H1 (cell line): ENCODE results near the gene IKZF5. TPM values are rescaled to one million over a fixed set of nuclear protein-coding genes. Genes with fewer than 3 reads are reported as not detected.

ENCODE experiments used
- CTCF ChIA-PET: fragments of 300-600 bp; sonication (Branson Sonifier 250); formaldehyde crosslinking; loops from one replicate; lab custom pipeline; 2021; ENCODE audit not compliant: partially characterized antibody; lab: Charles Lee
- POLR2A ChIA-PET: fragments of 300-600 bp; sonication (Branson Sonifier 250); formaldehyde crosslinking; loops from one replicate; lab custom pipeline; 2021; ENCODE audit warnings: inconsistent platforms; ENCODE audit not compliant: partially characterized antibody; lab: Charles Lee
- DNase-seq, 2 experiments: peaks; one replicate each; pipeline versions ENCODE4 v3.0.0 to v3.0.0-alpha.2; 2010 to 2022; ENCODE audit warnings: low spot score in 2 of 2, low read depth in 1 of 2, mixed read lengths in 1 of 2
- FAIRE-seq: peaks from 2 replicates; lab custom pipeline; 2011; peaks lifted over from hg19 to GRCh38; lab: Jason Lieb, UNC
- H2AFZ ChIP-seq: 2 replicates; pipeline ENCODE4 v1.8.1; 2012; ENCODE audit warnings: low read length, inconsistent platforms
- H2AK5ac ChIP-seq: 2 replicates; pipeline ENCODE4 v1.6.1; 2013; ENCODE audit warnings: low read depth, low read length
- H2BK120ac ChIP-seq: replicated peaks from 2 replicates; pipeline ENCODE3; 2013; ENCODE audit warnings: low read depth, low read length, inconsistent platforms
- H2BK12ac ChIP-seq: 2 replicates; pipeline ENCODE4 v1.6.1; 2013; ENCODE audit warnings: low read depth, low read length
- H2BK15ac ChIP-seq: 2 replicates; pipeline ENCODE4 v1.6.1; 2013; ENCODE audit warnings: low read length
- H2BK20ac ChIP-seq: 2 replicates; pipeline ENCODE4 v1.6.1; 2013; ENCODE audit warnings: low read length
- H2BK5ac ChIP-seq: 2 replicates; pipeline ENCODE4 v1.6.1; 2013; ENCODE audit warnings: low read depth, low read length
- H3K14ac ChIP-seq: 2 replicates; pipeline ENCODE4 v1.6.1; 2013; ENCODE audit warnings: inconsistent platforms; ENCODE audit not compliant: insufficient read length
- H3K18ac ChIP-seq: 2 replicates; pipeline ENCODE4 v1.6.1; 2013; ENCODE audit warnings: low read length; ENCODE audit errors: extremely low read depth
- H3K23ac ChIP-seq: 2 replicates; pipeline ENCODE4 v1.6.1; 2013; ENCODE audit warnings: inconsistent platforms; ENCODE audit not compliant: insufficient read length
- H3K23me2 ChIP-seq: 2 replicates; pipeline ENCODE4 v1.6.1; 2013; ENCODE audit warnings: low read depth, low read length
- H3K27ac ChIP-seq: 2 replicates; pipeline ENCODE4 v1.6.1; 2011; ENCODE audit warnings: low read depth, low read length, inconsistent platforms
- H3K27me3 ChIP-seq, 4 experiments: replicated peaks in 1 of 4; 1 replicate in 1 of 4; 2 replicates in 3 of 4; pipeline versions ENCODE4 v1.6.1 to v1.8.1; 2011 to 2013; ENCODE audit warnings: low read length in 3 of 4, mild to moderate bottlenecking in 3 of 4, inconsistent platforms in 2 of 4, mixed read lengths in 2 of 4, moderate library complexity in 1 of 4; ENCODE audit not compliant: control insufficient read depth in 3 of 4, insufficient read depth in 3 of 4; ENCODE audit errors: extremely low read depth in 1 of 4
- H3K36me3 ChIP-seq, 4 experiments: 2 replicates each; pipeline versions ENCODE4 v1.6.1 to v1.8.1; 2011 to 2013; ENCODE audit warnings: mild to moderate bottlenecking in 4 of 4, low read length in 3 of 4, moderate library complexity in 2 of 4, control low read depth in 1 of 4, inconsistent platforms in 1 of 4; ENCODE audit not compliant: insufficient read depth in 4 of 4, control insufficient read depth in 2 of 4
- H3K4ac ChIP-seq: replicated peaks from 2 replicates; pipeline ENCODE3; 2013; ENCODE audit warnings: low read length, low read depth, mixed read lengths, inconsistent platforms; ENCODE audit not compliant: insufficient read length
- H3K4me1 ChIP-seq, 4 experiments: replicated peaks in 1 of 4; 1 replicate in 1 of 4; 2 replicates in 3 of 4; pipeline versions ENCODE4 v1.6.1 to v1.8.1; 2011 to 2013; ENCODE audit warnings: low read length in 3 of 4, inconsistent platforms in 2 of 4, mixed read lengths in 1 of 4; ENCODE audit not compliant: insufficient read depth in 4 of 4, control insufficient read depth in 3 of 4
- H3K4me2 ChIP-seq, 2 experiments: 2 replicates each; pipeline versions ENCODE4 v1.6.1 to v1.8.1; 2011 to 2013; ENCODE audit warnings: low read depth in 2 of 2, low read length in 2 of 2, control low read depth in 1 of 2, inconsistent platforms in 1 of 2, mild to moderate bottlenecking in 1 of 2; ENCODE audit not compliant: insufficient read depth in 1 of 2
- H3K4me3 ChIP-seq, 4 experiments: fragments of 200-600, 300-600 bp in 1 of 4; sonication (generic), shearing (Covaris generic), sonication (Bioruptor Twin) in 1 of 4; 2 replicates each; pipeline versions ENCODE4 v1.5.1 to v1.8.1; 2011 to 2016; ENCODE audit warnings: low read length in 4 of 4, low read depth in 3 of 4, control low read depth in 2 of 4, inconsistent platforms in 2 of 4, mild to moderate bottlenecking in 2 of 4, mixed read lengths in 1 of 4, moderate library complexity in 1 of 4; ENCODE audit not compliant: insufficient read depth in 2 of 4; ENCODE audit errors: extremely low read depth in 1 of 4
- H3K56ac ChIP-seq: replicated peaks from 2 replicates; pipeline ENCODE3; 2013; ENCODE audit warnings: low read depth, mild to moderate bottlenecking, mixed read lengths, low read length, inconsistent platforms; ENCODE audit not compliant: insufficient read length
- H3K79me1 ChIP-seq: 2 replicates; pipeline ENCODE4 v1.6.1; 2013; ENCODE audit warnings: low read depth, low read length, control low read depth
- H3K79me2 ChIP-seq, 2 experiments: 2 replicates each; pipeline versions ENCODE4 v1.6.1 to v1.8.1; 2012 to 2013; ENCODE audit warnings: low read length in 2 of 2, mild to moderate bottlenecking in 2 of 2, inconsistent platforms in 1 of 2; ENCODE audit not compliant: insufficient read depth in 2 of 2, control insufficient read depth in 1 of 2
- H3K9ac ChIP-seq, 4 experiments: replicated peaks in 1 of 4; 1 replicate in 1 of 4; 2 replicates in 3 of 4; pipeline versions ENCODE4 v1.6.1 to v1.8.1; 2011 to 2013; ENCODE audit warnings: low read depth in 3 of 4, low read length in 3 of 4, control low read depth in 2 of 4, mild to moderate bottlenecking in 2 of 4, moderate library complexity in 2 of 4, inconsistent platforms in 1 of 4; ENCODE audit errors: extremely low read depth in 1 of 4
- H3K9me3 ChIP-seq, 2 experiments: 2 replicates each; pipeline versions ENCODE4 v1.6.1 to v1.8.1; 2012 to 2013; ENCODE audit warnings: mild to moderate bottlenecking in 2 of 2, moderate library complexity in 2 of 2, control low read depth in 1 of 2, inconsistent platforms in 1 of 2, low read depth in 1 of 2, low read length in 1 of 2, mixed read lengths in 1 of 2; ENCODE audit not compliant: insufficient read depth in 2 of 2
- H4K20me1 ChIP-seq, 2 experiments: replicated peaks in 1 of 2; 2 replicates each; pipeline versions ENCODE3 to v1.8.1; 2011 to 2013; ENCODE audit warnings: inconsistent platforms in 2 of 2, low read length in 2 of 2, mild to moderate bottlenecking in 1 of 2; ENCODE audit not compliant: insufficient read depth in 2 of 2, control insufficient read depth in 1 of 2
- H4K5ac ChIP-seq: 2 replicates; pipeline ENCODE4 v1.6.1; 2013; ENCODE audit warnings: low read length, low read depth, mixed read lengths, inconsistent platforms; ENCODE audit not compliant: insufficient read length
- H4K8ac ChIP-seq: 2 replicates; pipeline ENCODE4 v1.8.0; 2013; ENCODE audit warnings: mild to moderate bottlenecking, moderate library complexity, low read length, inconsistent platforms; ENCODE audit not compliant: insufficient read depth; ENCODE audit errors: extremely low read depth
- H4K91ac ChIP-seq: replicated peaks from 2 replicates; pipeline ENCODE3; 2013; ENCODE audit warnings: low read length, mixed read lengths, inconsistent platforms; ENCODE audit not compliant: insufficient read length
- KDM4A ChIP-seq: IDR thresholded peaks from one replicate; pipeline ENCODE4 v1.7.1; 2012; ENCODE audit warnings: low read depth, mild to moderate bottlenecking, moderate library complexity, low read length, inconsistent platforms; ENCODE audit not compliant: severe bottlenecking
- WGBS, 2 experiments: shearing (Covaris generic) in 1 of 2; methylation state at CpG; one replicate each; pipeline versions ENCODE4 v1.1.6 to v1.1.7; 2013 to 2015; ENCODE audit warnings: low lambda C conversion rate in 2 of 2, mixed read lengths in 2 of 2, inconsistent platforms in 1 of 2, low coverage in 1 of 2, missing lambda C conversion rate in 1 of 2; ENCODE audit not compliant: insufficient replicate concordance in 2 of 2, insufficient coverage in 1 of 2, insufficient read length in 1 of 2; ENCODE audit errors: extremely low coverage in 1 of 2, missing lambda C conversion rate in 1 of 2; 5-methylcytosine and 5-hydroxymethylcytosine counted together
- polyA plus RNA-seq, 7 experiments: library from polyadenylated mRNA; depleted of rRNA in 3 of 7; stranded (reverse) in 5 of 7; unstranded in 2 of 7; fragments of >200 nt in 5 of 7; fragments of 200-250 nt in 2 of 7; gene quantifications; 1 replicate in 5 of 7; 2 replicates in 1 of 7; 4 replicates in 1 of 7; pipeline versions ENCODE4 v1.2.1 to v1.2.3, GENCODE V29; 2011 to 2013; ENCODE audit warnings: missing spikeins in 2 of 7, mixed read lengths in 2 of 7
- total RNA-seq: library from RNA; stranded (reverse); fragmentation: NEBNext Ultra II Directional; extraction: Animal tissue kit (Norgen Biotek cat#: 25700); gene quantifications from 2 replicates; pipeline ENCODE4 v1.2.1, GENCODE V29; 2021

IKZF5 gene
- total and polyA plus RNA-seq, 2 of the 8 experiments (the other 6 are each of a cell fraction or from before 2014, with no cell fraction given) = 5.2 to 15.3 TPM

DNA sequence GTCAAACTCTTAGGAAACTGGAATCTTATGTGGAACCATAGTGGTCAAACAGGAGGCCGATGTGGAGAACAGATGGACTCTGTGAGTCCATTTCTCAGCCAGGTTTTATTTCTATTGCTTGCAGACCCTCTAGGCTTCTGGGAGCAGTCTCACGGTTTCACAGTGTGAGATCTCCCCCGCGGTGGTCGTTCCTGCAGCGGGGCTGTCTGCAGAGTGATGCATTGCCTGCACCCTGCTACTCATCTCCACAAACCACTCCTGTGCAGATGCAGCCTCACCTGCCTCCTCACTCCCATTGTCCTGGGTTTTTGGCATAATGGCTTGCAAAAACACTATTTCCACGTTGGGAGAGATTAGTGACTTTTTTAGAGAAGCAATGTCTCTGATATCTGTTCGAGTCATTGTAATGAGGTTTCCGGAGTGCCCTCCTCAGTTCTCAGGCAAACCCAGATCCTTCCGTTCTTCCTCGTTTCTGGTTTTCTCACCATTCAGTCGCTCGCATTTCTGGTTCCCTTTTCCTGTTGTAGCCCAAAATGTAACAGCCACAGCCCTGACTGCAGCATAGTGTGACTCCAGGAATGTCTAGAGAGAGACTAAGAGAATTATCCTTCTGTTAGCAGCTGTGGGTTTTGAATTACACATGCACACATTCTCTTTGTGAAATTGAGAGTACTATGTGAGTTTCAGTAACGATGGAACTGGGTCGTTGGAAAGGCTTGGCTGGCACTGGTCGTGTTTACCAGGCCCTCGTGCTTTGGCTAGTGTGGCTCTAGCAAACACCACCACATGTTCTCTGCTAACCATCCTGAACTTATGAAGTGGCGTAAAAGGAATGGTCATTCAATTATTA is 30.4 kb upstream of the IKZF5 start:
- Histone ChIP-seq H3K23ac (no peak overlapping the region), H3K79me2 (no peaks in the 10 kb centered on the region), H2BK20ac (no peak overlapping the region), H3K4me1 (peaks cover 0 to 8% (median 1%) of the 10 kb centered on the region in 4 experiments; a peak in 2 of 7 replicates), H3K27ac (no peak overlapping the region), H4K8ac (no peak overlapping the region), H3K23me2 (0 out of 2 replicates have a peak, but pooled peaks cover 2% of the 10 kb centered on the region), H4K5ac (no peak overlapping the region), H4K91ac (no peak overlapping the region), H3K4me3 (no peak overlapping the region), H2AK5ac (no peak overlapping the region), H3K9ac (no peak overlapping the region), H3K14ac (no peak overlapping the region), H3K9me3 (no peaks in the 10 kb centered on the region), H2BK15ac (no peak overlapping the region), H3K4me2 (no peak overlapping the region), H2BK120ac (no peak overlapping the region), H3K36me3 (peaks cover 0 to 12% (median 3%) of the 10 kb centered on the region in 4 experiments; a peak in 4 of 8 replicates), H3K27me3 (no peaks in the 10 kb centered on the region), H4K20me1 (no peaks in the 10 kb centered on the region), H3K4ac (no peak overlapping the region), H2AFZ (no peak overlapping the region), H3K18ac (no peak overlapping the region), H2BK12ac (no peak overlapping the region), H3K79me1 (no peaks in the 10 kb centered on the region), H3K56ac (no peak overlapping the region), H2BK5ac (no peak overlapping the region)
- whole genome bisulfite sequencing, 2 experiments = 83% methylated on average over 18 of the region's 18 CpGs; no CpG with 5 or more reads in 1 of the 2 experiments
- FAIRE-seq (no peak), DNase-seq (no peak)
- POLR2A ChIA-PET = no interaction called here
- no peak for TF ChIP-seq KDM4A
- CTCF ChIA-PET = interaction anchor here (1.0 to 1.8 kb wide), 3 partner anchors 18 to 81 kb away, joined by 3 to 7 read pairs (median 4); no protein-coding TSS in a partner anchor
